Gastrocnemius medialis (tissue), 4 donors: ENCODE measurements around the gene DPH2.

Experiments used
- CTCF ChIP-seq, 5 experiments: fragments of 450-650 bp in 3 of 5; fragments of 200-600 bp in 2 of 5; sonication (generic) in 2 of 5; IDR thresholded peaks in 4 of 5; conservative IDR thresholded peaks in 1 of 5; 1 replicate in 4 of 5; 2 replicates in 1 of 5; pipeline ENCODE4 v1.5.1; 2016 to 2019; ENCODE audit warnings: antibody characterized with exemption in 5 of 5, mild to moderate bottlenecking in 3 of 5, moderate library complexity in 3 of 5
- POLR2A ChIP-seq, 2 donors: fragments of 450-650 bp; IDR thresholded peaks; one replicate each; pipeline ENCODE4 v1.6.1; 2017; ENCODE audit warnings: antibody characterized with exemption in 2 of 2, mild to moderate bottlenecking in 2 of 2, moderate library complexity in 2 of 2

GRCh38 chr1:43958351-43959255 lies 11.2 kb upstream of the DPH2 start:
- TF ChIP-seq POLR2A (IDR thresholded peaks at IDR 0.05) (no peak), CTCF (IDR thresholded peaks at IDR 0.05 in 4 of 5, conservative IDR thresholded peaks at IDR 0.05 in 1 of 5) (no peak)
